ENCODE data around the gene BAIAP2.

Gene BAIAP2

DNA sequence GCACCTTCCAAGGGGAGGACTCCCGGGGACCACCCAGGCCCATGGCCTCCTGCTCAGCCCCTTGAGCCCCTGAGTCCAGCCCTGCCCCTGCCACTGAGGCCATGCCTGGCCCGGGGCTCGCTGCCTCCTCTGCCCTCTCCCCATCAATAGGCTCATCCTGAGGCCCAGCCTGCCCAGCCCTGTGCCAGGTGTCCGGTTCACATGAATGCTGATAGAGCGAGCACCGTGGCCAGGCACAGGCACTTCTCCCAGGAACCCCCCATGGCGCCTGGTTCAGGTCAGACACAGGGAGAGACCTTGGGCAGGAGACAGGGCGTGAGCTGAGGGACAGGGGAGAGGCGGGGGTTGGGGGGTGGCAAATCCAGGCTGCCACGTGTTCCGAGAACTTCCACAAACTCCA is 127.5 kb downstream of the BAIAP2 start:
- TF ChIP-seq ZC3H10 (CRISPR knock-in tag; IDR thresholded peaks at IDR 0.05) (no peak), PPARA (CRISPR knock-in tag; IDR thresholded peaks at IDR 0.05; ENCODE audit: borderline replicate concordance) (no peak), ESRRG (CRISPR knock-in tag; IDR thresholded peaks at IDR 0.05) (no peak), GLIS3 (CRISPR knock-in tag; IDR thresholded peaks at IDR 0.05) (no peak), ZNF565 (CRISPR knock-in tag; conservative IDR thresholded peaks at IDR 0.05; ENCODE audit: low read depth) (no peak), ZFP30 (CRISPR knock-in tag; IDR thresholded peaks at IDR 0.05) (no peak), ARNTL (CRISPR knock-in tag; IDR thresholded peaks at IDR 0.05; ENCODE audit: borderline replicate concordance, low read depth) (no peak), CSDC2 (CRISPR knock-in tag; IDR thresholded peaks at IDR 0.05) (no peak), BACH2 (CRISPR knock-in tag; IDR thresholded peaks at IDR 0.05; ENCODE audit: borderline replicate concordance) (no peak)
- TF ChIP-seq, protein P1, sequence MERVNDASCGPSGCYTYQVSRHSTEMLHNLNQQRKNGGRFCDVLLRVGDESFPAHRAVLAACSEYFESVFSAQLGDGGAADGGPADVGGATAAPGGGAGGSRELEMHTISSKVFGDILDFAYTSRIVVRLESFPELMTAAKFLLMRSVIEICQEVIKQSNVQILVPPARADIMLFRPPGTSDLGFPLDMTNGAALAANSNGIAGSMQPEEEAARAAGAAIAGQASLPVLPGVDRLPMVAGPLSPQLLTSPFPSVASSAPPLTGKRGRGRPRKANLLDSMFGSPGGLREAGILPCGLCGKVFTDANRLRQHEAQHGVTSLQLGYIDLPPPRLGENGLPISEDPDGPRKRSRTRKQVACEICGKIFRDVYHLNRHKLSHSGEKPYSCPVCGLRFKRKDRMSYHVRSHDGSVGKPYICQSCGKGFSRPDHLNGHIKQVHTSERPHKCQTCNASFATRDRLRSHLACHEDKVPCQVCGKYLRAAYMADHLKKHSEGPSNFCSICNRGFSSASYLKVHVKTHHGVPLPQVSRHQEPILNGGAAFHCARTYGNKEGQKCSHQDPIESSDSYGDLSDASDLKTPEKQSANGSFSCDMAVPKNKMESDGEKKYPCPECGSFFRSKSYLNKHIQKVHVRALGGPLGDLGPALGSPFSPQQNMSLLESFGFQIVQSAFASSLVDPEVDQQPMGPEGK (CRISPR knock-in tag; IDR thresholded peaks at IDR 0.05; ENCODE audit: borderline replicate concordance): no peak
- TF ChIP-seq, protein P2, sequence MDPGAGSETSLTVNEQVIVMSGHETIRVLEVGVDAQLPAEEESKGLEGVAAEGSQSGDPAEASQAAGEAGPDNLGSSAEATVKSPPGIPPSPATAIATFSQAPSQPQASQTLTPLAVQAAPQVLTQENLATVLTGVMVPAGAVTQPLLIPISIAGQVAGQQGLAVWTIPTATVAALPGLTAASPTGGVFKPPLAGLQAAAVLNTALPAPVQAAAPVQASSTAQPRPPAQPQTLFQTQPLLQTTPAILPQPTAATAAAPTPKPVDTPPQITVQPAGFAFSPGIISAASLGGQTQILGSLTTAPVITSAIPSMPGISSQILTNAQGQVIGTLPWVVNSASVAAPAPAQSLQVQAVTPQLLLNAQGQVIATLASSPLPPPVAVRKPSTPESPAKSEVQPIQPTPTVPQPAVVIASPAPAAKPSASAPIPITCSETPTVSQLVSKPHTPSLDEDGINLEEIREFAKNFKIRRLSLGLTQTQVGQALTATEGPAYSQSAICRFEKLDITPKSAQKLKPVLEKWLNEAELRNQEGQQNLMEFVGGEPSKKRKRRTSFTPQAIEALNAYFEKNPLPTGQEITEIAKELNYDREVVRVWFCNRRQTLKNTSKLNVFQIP (CRISPR knock-in tag; IDR thresholded peaks at IDR 0.05; ENCODE audit: borderline replicate concordance, low read depth): no peak
- TF ChIP-seq, protein P3, sequence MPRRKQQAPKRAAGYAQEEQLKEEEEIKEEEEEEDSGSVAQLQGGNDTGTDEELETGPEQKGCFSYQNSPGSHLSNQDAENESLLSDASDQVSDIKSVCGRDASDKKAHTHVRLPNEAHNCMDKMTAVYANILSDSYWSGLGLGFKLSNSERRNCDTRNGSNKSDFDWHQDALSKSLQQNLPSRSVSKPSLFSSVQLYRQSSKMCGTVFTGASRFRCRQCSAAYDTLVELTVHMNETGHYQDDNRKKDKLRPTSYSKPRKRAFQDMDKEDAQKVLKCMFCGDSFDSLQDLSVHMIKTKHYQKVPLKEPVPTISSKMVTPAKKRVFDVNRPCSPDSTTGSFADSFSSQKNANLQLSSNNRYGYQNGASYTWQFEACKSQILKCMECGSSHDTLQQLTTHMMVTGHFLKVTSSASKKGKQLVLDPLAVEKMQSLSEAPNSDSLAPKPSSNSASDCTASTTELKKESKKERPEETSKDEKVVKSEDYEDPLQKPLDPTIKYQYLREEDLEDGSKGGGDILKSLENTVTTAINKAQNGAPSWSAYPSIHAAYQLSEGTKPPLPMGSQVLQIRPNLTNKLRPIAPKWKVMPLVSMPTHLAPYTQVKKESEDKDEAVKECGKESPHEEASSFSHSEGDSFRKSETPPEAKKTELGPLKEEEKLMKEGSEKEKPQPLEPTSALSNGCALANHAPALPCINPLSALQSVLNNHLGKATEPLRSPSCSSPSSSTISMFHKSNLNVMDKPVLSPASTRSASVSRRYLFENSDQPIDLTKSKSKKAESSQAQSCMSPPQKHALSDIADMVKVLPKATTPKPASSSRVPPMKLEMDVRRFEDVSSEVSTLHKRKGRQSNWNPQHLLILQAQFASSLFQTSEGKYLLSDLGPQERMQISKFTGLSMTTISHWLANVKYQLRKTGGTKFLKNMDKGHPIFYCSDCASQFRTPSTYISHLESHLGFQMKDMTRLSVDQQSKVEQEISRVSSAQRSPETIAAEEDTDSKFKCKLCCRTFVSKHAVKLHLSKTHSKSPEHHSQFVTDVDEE (CRISPR knock-in tag; IDR thresholded peaks at IDR 0.05): no peak
- TF ChIP-seq, protein P4, sequence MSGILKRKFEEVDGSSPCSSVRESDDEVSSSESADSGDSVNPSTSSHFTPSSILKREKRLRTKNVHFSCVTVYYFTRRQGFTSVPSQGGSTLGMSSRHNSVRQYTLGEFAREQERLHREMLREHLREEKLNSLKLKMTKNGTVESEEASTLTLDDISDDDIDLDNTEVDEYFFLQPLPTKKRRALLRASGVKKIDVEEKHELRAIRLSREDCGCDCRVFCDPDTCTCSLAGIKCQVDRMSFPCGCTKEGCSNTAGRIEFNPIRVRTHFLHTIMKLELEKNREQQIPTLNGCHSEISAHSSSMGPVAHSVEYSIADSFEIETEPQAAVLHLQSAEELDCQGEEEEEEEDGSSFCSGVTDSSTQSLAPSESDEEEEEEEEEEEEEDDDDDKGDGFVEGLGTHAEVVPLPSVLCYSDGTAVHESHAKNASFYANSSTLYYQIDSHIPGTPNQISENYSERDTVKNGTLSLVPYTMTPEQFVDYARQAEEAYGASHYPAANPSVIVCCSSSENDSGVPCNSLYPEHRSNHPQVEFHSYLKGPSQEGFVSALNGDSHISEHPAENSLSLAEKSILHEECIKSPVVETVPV (CRISPR knock-in tag; IDR thresholded peaks at IDR 0.05): no peak
- ATAC-seq: no peak

DNA sequence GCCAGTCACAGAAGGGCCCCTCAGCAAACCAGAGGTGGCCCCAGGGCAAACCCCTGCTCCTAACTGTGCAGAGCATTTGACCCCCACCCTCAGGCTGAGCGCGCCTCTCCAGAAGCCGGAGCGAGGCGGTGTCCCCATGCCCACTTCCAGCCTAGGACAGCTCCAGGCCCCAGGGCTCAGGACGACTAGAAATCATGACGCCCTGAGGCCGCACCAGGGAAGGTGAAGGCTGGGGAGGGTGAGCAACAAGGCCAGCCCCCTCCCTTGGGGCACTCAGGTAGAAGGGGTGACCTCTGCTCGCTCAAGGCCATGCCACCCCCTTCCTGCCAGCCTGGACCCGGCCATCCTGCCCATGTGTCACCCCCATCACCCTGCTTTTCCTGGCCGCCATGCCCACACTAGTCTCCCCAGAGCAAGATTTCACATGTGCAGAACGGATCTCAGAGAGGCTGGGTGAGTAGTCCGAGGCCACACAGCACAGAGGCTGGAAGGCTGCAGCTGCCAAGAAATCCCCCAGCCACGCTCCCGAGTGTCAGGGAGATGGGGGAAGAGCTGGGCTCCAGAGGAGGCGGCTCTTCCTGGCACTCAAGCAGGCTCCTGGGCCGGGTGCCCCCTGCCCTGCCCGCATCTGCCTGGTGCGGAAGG is 128.2 kb downstream of the BAIAP2 start:
- ATAC-seq: no peak
- no peak for TF ChIP-seq TOX (CRISPR knock-in tag; IDR thresholded peaks at IDR 0.05; ENCODE audit: borderline replicate concordance)
- no peak for TF ChIP-seq RARB (CRISPR knock-in tag; IDR thresholded peaks at IDR 0.05)
- TF ChIP-seq ISL1 (CRISPR knock-in tag; IDR thresholded peaks at IDR 0.05): no peak
- TF ChIP-seq ZFP30 (CRISPR knock-in tag; IDR thresholded peaks at IDR 0.05): no peak
- TF ChIP-seq ZNF8 (CRISPR knock-in tag; IDR thresholded peaks at IDR 0.05): no peak
- TF ChIP-seq ZNF70 (CRISPR knock-in tag; IDR thresholded peaks at IDR 0.05): no peak
- TF ChIP-seq ESRRG (CRISPR knock-in tag; IDR thresholded peaks at IDR 0.05): no peak
- TF ChIP-seq, protein P1 (CRISPR knock-in tag; IDR thresholded peaks at IDR 0.05; ENCODE audit: borderline replicate concordance): no peak
- TF ChIP-seq ZNF565 (CRISPR knock-in tag; conservative IDR thresholded peaks at IDR 0.05; ENCODE audit: low read depth): no peak
- TF ChIP-seq, protein P2 (CRISPR knock-in tag; IDR thresholded peaks at IDR 0.05; ENCODE audit: borderline replicate concordance, low read depth): no peak
- TF ChIP-seq OSR1 (CRISPR knock-in tag; IDR thresholded peaks at IDR 0.05): no peak
- TF ChIP-seq GLIS3 (CRISPR knock-in tag; IDR thresholded peaks at IDR 0.05): no peak
